ENCODE measurements around the gene TXN.
"Not testable (repeated sequence)": the region's sequence is repeated elsewhere in the genome, so short reads cannot be mapped to it uniquely, and the experiment has no call there.

The TXN gene

GRCh38 chr9:110257097-110257841 lies 962 bp upstream of the TXN start:
- peak; percentile 50 for DNase-seq

- DNase-seq = no peak
Observed at GRCh38 chr9:110255463-110256379, 586 bp downstream of the TXN start.

DNA sequence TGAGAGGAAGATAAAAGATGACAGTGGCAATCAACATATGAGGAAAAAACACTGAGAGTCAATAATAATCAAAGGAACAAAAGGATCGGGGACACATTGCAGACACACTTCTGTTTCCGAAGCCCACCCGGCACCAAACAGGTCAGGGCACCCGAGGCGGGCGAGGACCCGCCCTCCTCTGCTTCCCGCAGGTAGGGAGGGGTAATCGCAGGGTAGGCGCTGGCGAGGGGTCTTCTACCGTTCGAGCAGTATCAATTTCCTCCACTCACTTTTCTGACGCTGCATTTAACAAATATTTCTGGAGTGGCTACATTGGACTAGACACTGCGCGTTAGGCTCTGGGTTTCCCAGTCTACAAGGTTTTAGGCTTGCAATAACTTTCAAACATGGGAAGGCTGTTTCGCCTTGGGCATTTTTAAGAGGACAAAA lies 1.3 kb downstream of the TXN start:
- no peak for DNase-seq

DNA sequence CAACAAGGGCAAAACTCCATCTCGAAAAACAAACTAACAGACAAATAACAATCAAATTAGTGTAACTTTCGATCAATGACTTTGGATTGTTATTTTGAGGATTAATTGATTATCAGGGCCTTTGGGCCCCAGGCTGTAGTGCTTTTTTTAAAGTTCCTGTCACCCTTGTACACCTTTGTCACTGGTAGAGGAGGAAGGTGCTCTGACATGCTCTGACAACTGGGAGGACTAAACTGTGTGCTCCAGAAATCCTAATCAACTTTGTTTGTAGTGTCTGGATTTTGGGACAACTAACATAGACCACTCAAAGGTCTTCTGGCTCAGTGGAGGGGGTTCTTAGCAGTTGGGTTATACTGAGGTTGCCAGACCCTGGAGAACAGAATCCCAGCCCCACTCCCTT lies 1.8 kb downstream of the TXN start:
- DNase-seq = no peak

DNA sequence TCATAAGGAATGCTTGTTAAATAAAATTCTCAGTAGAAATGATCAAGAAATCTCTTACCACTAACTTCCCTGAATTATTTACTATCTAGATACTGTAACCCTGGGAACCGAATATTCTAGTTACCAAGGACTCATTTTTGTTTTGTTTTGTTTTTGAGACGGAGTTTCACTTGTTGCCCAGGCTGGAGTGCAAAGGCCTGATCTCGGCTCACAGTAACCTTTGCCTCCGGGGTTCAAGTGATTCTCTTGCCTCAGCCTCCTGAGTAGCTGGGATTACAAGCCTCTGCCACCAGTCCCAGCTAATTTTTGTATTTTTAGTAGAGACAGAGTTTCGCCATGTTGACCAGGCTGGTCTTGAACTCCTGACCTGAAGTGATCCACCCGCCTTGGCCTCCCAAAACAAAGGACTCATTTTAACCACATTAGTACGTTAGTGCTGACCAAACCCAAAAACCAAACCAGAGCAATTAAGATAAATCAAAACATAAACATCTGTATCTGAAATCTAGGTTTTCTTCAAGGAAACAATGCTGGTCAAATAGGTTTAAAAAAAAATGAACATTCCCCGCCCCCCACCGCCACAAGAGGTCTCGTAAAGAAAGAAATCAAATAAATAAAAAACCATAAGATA lies 3.7 kb downstream of the TXN start:
- DNase-seq = no peak

- not testable (repeated sequence) for DNase-seq
Observed at GRCh38 chr9:110251770-110252169, 4.5 kb downstream of the TXN start.

DNA sequence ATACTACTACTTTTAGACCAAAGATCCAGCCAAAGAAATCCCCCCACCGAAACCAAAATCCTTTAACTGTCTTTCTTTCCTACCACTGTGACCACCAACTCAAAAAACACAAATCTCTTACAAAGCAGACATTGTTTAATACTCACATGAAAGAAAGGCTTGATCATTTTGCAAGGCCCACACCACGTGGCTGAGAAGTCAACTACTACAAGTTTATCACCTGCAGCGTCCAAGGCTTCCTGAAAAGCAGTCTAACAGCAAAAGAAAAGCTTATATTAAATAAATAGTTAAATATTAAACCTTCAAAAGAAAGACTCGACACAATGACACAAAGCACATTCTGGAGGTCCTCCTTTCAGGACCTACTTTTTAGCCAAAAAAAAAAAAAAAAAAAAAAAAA lies 5.1 kb downstream of the TXN start:
- DNase-seq = no peak

- no peak for DNase-seq
Observed at GRCh38 chr9:110249603-110250002, 6.7 kb downstream of the TXN start.

- DNase-seq = no peak
Observed at GRCh38 chr9:110248361-110248760, 7.9 kb downstream of the TXN start.

- DNase-seq = no peak
Observed at GRCh38 chr9:110246214-110246613, 10.1 kb downstream of the TXN start.

DNA sequence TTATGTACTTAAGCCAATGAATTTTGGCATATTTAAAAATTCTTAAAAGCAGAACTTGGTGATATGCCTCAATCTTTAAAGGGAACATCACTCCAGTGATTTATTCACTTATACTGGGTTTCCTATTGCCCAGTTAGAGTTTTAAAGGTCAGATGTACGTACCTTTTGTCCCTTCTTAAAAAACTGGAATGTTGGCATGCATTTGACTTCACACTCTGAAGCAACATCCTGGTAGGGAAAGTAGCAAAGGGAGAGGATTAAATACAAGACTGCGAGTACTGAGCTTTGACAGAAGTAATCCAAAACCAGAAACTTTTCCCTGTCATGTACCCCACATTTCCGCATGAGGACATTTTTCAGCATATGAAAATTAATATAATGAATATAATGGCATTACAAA lies 11.7 kb downstream of the TXN start:
- no peak for DNase-seq

GRCh38 chr9:110241858-110242321 lies 14.4 kb downstream of the TXN start:
- no peak for DNase-seq

DNA sequence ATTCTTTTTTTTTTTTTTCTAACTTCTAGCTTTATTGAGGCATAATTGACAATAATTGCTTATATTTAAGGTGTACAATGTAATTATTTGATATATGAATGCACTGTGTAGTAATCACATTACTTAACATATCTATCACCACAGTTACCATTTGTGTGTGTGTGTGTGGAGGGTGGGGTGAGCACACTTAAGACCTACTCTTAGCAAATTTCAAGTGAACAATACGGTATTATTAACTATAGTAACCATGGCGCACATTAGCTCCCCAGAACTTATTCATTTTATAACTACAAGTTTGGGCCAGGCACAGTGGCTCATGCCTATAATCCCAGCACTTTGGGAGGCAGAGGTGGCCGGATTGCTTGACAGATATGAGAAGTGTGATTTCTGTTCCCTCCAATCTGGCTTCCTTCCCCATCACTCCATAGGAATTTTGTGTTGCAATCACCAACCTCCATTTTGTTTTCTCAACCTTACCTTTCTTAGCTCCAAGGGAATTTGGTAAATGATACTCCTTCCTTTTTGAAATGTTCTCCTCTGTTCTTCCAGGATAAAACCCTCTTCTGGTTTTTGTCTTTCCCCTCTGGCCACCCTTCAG lies 14.9 kb downstream of the TXN start:
- DNase-seq = no peak

GRCh38 chr9:110240198-110240597 lies 16.1 kb downstream of the TXN start:
- DNase-seq = no peak

DNA sequence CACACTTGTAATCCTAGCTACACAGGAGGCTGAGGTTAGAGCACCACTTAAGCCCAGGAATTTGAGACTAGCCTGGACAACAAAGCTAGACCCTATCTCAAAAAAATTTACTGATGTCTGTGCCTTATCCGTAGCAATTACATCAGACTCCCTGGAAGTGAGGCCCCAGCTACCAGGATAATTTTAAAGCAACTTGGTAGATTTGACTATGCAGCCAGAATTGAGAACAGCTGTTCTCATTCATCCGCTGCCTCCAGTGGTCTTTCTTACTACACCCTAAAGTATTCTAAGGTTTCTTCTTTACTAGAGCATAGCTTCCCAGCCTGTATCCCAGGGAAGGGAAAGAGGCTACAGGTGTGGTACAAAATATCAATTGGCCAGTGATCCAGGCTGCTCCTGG lies 28.0 kb downstream of the TXN start:
- DNase-seq = no peak

DNA sequence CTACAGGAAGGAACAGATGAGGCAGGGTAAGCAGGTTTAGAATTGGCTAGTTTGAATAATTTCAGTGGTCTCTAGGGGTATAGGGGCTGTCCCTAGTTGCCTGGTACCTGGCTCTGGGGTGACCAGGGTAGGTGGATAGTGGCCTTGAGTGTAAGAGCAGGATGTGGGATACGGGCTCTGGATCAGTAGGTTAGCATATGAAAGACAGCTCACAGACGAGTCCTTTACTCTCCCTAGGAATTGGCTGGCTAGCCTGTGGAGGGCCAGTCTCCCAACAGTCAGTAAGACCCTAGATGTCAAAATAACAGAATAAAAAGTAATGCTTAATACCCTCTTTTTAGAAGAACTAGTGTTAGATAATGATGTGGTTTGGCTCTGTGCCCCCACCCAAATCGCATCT lies 31.7 kb downstream of the TXN start:
- no peak for DNase-seq

GRCh38 chr9:110220809-110221208 lies 35.5 kb downstream of the TXN start:
- DNase-seq = no peak

DNA sequence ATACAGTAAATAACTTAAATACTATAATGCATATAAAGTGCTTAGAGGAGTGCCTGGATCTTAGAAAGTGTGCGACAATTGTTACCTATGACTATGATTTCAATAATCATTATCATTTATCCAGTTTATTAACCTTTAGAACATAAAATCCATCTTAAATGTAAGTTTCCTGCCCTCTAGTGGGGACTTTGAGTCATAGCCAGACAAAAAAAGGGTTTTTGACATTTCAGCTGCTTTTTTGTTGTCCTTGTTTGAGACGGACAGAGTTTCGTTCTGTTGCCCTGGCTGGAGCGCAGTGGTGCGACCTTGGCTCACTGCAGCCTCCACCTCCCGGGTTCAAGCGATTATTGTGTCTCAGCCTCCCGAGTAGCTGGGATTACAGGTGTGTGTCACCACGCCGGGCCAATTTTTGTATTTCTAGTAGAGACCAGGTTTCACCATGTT lies 38.6 kb downstream of the TXN start:
- peak; percentile 37 for DNase-seq

DNA sequence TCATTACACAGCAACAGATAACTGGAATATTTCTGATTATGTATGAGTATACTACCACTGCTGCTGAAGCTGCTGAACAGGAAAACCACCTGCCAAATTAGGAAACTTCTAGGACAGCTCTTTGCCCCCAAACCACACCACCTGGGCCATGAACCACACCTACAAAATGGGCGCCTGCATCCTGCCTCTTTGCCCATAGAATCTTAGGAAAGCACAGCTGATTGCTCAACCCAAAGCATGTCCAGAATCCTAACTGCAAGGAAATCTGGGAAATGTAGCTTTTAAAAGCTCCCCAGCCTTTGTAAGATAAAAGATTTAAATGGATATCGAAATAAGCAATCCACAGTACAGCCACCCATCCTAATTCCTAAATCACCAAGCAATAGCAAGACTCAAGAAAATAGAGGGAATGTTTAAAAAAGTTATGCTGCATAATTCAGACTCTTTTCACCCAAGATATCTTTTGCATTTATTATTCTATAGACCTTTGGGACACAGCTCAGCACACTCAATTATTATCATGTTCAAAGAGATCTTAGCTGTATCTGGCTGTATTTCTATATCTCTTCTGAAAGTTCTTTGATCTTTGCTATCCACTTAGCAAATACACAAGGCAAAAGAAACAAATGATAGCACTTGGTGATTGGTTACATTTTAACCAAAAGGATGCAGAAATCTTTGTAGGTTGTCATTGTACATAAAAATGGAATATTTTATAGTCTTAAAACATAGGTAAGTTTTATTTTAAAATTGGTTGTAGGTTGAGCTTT lies 41.5 kb downstream of the TXN start:
- DNase-seq = no peak

DNA sequence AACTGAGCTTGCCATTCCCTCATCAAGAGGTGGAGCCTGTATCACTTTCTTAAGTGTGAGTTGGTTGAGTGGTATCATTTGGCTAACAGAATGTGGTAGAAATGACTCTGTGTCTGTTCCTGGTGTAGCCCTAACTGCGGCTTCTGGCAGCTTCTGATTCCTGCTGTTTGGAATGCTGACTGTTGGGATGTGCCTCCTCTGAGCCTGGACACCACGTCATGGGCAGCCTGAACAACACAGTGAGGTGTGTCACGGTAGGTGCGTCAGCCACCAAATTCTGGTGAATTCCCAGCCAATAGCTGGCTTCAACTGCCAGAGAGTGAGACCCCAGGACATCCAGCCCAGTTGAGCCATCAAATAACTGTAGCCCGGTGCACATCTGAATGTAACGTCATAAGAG lies 42.2 kb downstream of the TXN start:
- DNase-seq = no peak

- no peak for DNase-seq
Observed at GRCh38 chr9:110213413-110214044, 42.8 kb downstream of the TXN start.

GRCh38 chr9:110208031-110208430 lies 48.3 kb downstream of the TXN start, which contains the start of gene C9orf152:
Gene C9orf152 (minus strand): TSS chr9:110208159. CDS start chr9:110207579, 580 bp downstream.
- DNase-seq = no peak

Data from midbrain (tissue), 1 donor.